Thyroid gland (tissue), 4 donors: ENCODE measurements around the gene HS3ST3A1. TPM values are rescaled to one million over a fixed set of nuclear protein-coding genes. Genes with fewer than 3 reads are reported as not detected.
"Not testable (repeated sequence)": the region's sequence is repeated elsewhere in the genome, so short reads cannot be mapped to it uniquely, and the experiment has no call there.

ENCODE experiments used
- DNase-seq, 2 donors: peaks; one replicate each; pipeline ENCODE4 v3.0.0-alpha.2; 2019
- H3K27ac ChIP-seq, 3 donors: fragments of 200-600 bp; sonication (generic); 1 replicate in 2 of 3; 2 replicates in 1 of 3; pipeline ENCODE4 v1.5.1; 2016 to 2019; ENCODE audit warnings: mild to moderate bottlenecking in 1 of 3, moderate library complexity in 1 of 3
- H3K27me3 ChIP-seq: fragments of 200-600 bp; sonication (generic); one replicate; pipeline ENCODE4 v1.5.1; 2019
- H3K36me3 ChIP-seq, 2 donors: fragments of 200-600 bp; sonication (generic); one replicate each; pipeline ENCODE4 v1.5.1; 2016 to 2019
- H3K4me1 ChIP-seq, 2 donors: fragments of 200-600 bp; sonication (generic); one replicate each; pipeline ENCODE4 v1.5.1; 2017 to 2019
- H3K4me3 ChIP-seq, 3 donors: fragments of 200-600 bp; sonication (generic); replicated peaks in 1 of 3; 1 replicate in 2 of 3; 2 replicates in 1 of 3; pipeline ENCODE4 v1.5.1; 2016; ENCODE audit warnings: mild to moderate bottlenecking in 1 of 3
- H3K9me3 ChIP-seq: fragments of 200-600 bp; sonication (generic); one replicate; pipeline ENCODE4 v1.5.1; 2017
- POLR2A ChIP-seq, 2 donors: fragments of 450-650 bp; IDR thresholded peaks; one replicate each; pipeline ENCODE4 v1.6.1; 2017; ENCODE audit warnings: antibody characterized with exemption in 2 of 2, mild to moderate bottlenecking in 2 of 2, moderate library complexity in 1 of 2
- WGBS, 2 donors: methylation state at CpG; one replicate each; pipeline ENCODE4 v1.1.5; 2017; 5-methylcytosine and 5-hydroxymethylcytosine counted together
- intact Hi-C: fragments of 100-400 bp; cut with DNase I; formaldehyde crosslinking; loops from one replicate; pipeline ENCODE4 v1.15.1; 2023
- total RNA-seq, 4 donors: library from RNA; depleted of rRNA; stranded (reverse); fragments of >200 nt; gene quantifications; one replicate each; pipeline ENCODE4 v1.2.3, GENCODE V29; 2016
- TF ChIP-seq, protein P1 (sequence below), 6 experiments: fragments of 200-600 bp in 3 of 6; fragments of 450-650 bp in 3 of 6; sonication (generic) in 3 of 6; IDR thresholded peaks; one replicate each; pipeline ENCODE4 v1.5.1; 2016 to 2019; ENCODE audit warnings: antibody characterized with exemption in 6 of 6, mild to moderate bottlenecking in 2 of 6, inconsistent platforms in 1 of 6, moderate library complexity in 1 of 6

The HS3ST3A1 gene
- total RNA-seq, 4 donors from 2014 or later: 0.98 to 2.1 (median 1.8) TPM

DNA sequence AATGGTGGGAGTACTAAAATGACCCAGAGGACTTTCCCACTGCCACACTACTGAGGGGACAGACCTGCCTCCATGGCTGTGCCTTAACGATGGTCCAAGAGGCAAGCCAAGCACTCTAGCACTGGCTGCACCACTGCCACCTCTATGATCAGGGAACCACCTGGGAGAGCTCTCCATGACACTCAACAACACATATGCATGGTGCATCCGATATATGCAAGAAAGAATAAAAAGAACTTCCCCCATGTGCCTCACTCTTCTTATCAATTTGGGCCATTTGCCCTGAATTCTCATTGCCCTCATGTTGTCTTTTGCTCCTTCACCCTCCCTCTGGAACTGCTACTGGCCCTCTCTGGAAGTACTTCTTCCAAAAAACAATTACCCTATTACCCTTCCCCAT is 99.5 kb downstream of the HS3ST3A1 start:
- WGBS, 2 donors: 93 to 95% methylated on average over 2 of the region's 2 CpGs
- TF ChIP-seq, protein P1, sequence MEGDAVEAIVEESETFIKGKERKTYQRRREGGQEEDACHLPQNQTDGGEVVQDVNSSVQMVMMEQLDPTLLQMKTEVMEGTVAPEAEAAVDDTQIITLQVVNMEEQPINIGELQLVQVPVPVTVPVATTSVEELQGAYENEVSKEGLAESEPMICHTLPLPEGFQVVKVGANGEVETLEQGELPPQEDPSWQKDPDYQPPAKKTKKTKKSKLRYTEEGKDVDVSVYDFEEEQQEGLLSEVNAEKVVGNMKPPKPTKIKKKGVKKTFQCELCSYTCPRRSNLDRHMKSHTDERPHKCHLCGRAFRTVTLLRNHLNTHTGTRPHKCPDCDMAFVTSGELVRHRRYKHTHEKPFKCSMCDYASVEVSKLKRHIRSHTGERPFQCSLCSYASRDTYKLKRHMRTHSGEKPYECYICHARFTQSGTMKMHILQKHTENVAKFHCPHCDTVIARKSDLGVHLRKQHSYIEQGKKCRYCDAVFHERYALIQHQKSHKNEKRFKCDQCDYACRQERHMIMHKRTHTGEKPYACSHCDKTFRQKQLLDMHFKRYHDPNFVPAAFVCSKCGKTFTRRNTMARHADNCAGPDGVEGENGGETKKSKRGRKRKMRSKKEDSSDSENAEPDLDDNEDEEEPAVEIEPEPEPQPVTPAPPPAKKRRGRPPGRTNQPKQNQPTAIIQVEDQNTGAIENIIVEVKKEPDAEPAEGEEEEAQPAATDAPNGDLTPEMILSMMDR (IDR thresholded peaks at IDR 0.05): no peak
- TF ChIP-seq POLR2A (IDR thresholded peaks at IDR 0.05): no peak
- Histone ChIP-seq H3K4me1 (no peaks in the 10 kb centered on the region), H3K4me3 (no peak overlapping the region), H3K36me3 (no peaks in the 10 kb centered on the region), H3K27ac (no peak overlapping the region), H3K27me3 (no peaks in the 10 kb centered on the region), H3K9me3 (no peaks in the 10 kb centered on the region)
- no peak for DNase-seq
- intact Hi-C loops: no loop called here

DNA sequence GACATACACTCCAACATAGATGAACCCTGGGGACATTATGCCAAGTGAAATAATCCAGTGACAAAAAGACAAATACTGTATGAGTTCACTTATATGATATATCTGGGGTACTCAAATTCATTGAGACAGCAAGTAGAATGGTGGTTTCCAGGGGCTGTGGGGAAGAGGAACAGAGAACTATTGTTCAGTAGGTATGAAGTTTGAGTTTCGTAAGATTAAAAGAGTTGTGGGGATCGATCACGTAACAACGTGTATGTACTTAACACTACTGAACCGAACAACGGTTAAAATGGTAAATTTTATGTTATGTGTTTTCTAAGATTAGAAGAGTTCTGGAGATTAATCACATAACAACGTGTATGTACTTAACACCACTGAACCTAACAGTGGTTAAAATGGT is 100.8 kb downstream of the HS3ST3A1 start:
- Histone ChIP-seq H3K36me3 (no peaks in the 10 kb centered on the region), H3K4me1 (no peaks in the 10 kb centered on the region), H3K9me3 (no peaks in the 10 kb centered on the region), H3K27me3 (no peaks in the 10 kb centered on the region), H3K27ac (no peak overlapping the region), H3K4me3 (no peak overlapping the region)
- TF ChIP-seq, protein P1 (IDR thresholded peaks at IDR 0.05): no peak
- no peak for TF ChIP-seq POLR2A (IDR thresholded peaks at IDR 0.05)
- 93 to 94% methylated on average over 7 of the region's 7 CpGs for WGBS, 2 donors
- DNase-seq: no peak
- intact Hi-C loops: no loop called here

DNA sequence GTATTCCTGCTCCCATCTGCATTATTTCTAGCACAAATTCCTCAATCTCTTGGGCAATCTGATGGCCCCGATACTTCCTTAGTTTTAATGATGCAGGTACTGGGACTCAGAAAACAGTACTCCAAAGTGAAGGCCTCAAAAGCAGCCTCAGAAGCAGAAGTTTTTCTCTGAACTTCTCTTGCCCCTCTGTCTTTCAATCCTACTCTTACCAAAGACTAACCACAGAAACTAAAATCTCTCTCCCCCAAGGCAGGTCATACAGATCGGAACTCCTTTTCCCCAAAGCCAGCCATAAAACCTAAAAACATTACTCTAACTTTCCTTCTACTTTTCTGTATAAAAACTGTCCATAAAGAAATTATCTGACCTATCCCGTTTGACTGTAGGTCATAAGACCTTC is 103.5 kb downstream of the HS3ST3A1 start:
- no peaks in the 10 kb centered on the region for H3K4me1 ChIP-seq
- H3K4me3 ChIP-seq: no peak overlapping the region
- no peaks in the 10 kb centered on the region for H3K27me3 ChIP-seq
- no peak overlapping the region for H3K27ac ChIP-seq
- H3K36me3 ChIP-seq: no peaks in the 10 kb centered on the region
- intact Hi-C loops: no loop called here
- 48 to 66% methylated on average over 3 of the region's 3 CpGs for WGBS, 2 donors
- no peak for DNase-seq
- no peaks in the 10 kb centered on the region for H3K9me3 ChIP-seq
- TF ChIP-seq, protein P1 (IDR thresholded peaks at IDR 0.05): no peak
- no peak for TF ChIP-seq POLR2A (IDR thresholded peaks at IDR 0.05)

DNA sequence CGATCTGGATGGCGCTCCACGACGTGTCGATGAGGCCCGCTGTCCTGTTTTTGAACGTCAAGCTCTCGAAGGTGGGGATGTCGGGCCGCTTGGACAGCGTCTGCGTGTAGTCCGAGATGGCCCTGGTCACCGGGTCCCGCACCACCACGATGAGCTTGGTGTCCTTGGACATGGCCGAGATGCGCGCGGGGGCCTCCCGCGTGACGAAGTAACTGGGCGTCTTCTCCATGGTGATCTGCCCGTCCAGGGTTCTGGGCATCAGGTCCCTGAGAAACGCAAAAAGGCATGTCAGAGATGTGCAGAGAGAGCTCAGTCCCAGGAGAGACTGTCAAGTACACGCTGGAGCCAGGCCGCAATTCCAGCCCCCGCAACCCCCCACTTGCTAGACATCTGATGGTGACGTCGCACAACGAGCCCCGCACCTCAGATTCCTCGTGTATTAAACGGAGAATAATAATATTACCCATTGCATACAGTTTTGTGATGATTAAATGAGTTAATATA is 105.1 kb downstream of the HS3ST3A1 start:
- H3K9me3 ChIP-seq, DNase-seq, H3K36me3 ChIP-seq, intact Hi-C loops, H3K4me3 ChIP-seq, H3K27me3 ChIP-seq, H3K4me1 ChIP-seq, H3K27ac ChIP-seq: not testable (repeated sequence)
- WGBS, 2 donors: 96 to 97% methylated on average over 18 to 21 of the region's 35 CpGs

DNA sequence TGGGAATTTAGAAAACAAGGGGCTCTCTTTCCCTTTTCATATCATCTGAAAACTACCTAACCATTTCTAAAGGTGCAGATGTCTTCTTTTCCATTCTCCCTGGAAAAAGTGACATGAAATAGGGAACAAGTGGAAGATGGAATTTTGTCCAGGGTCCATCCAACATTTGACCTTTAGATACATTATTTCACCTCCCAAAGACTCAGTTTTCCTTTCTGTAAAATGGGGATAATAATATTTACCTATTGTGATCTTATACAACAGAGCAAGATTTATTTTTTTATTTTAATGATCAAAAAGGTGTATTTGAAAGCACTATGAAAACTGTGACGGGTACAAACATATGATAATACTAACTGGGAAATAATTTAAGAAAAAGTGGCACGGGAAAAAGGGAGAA is 106.3 kb downstream of the HS3ST3A1 start:
- TF ChIP-seq POLR2A (IDR thresholded peaks at IDR 0.05): no peak
- TF ChIP-seq, protein P1 (IDR thresholded peaks at IDR 0.05): no peak

DNA sequence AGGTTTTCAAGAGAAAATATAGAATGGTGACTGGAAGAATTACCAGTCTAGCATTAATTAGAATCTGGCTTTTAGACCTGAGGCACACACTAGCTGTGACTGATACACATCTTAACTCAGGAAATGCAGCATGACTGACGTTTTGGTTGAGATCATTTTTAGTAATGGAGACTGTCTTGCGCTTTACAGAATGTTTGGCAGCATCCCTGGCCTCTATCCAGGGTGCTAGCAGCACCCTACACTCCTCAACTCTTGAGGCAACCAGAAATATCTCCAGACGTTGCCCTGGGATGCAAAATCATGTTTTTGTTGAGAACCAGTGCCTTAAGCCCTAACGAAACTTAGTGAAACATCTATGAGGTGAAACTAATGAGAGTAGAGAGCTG is 109.0 kb downstream of the HS3ST3A1 start:
- H3K36me3 ChIP-seq: no peaks in the 10 kb centered on the region
- intact Hi-C loops: no loop called here
- no peaks in the 10 kb centered on the region for H3K9me3 ChIP-seq
- H3K27ac ChIP-seq: no peak overlapping the region
- no peaks in the 10 kb centered on the region for H3K4me1 ChIP-seq
- H3K27me3 ChIP-seq: no peaks in the 10 kb centered on the region
- WGBS, 2 donors: 77 to 78% methylated on average over 4 of the region's 4 CpGs
- DNase-seq: no peak
- TF ChIP-seq, protein P1 (IDR thresholded peaks at IDR 0.05): no peak
- no peak for TF ChIP-seq POLR2A (IDR thresholded peaks at IDR 0.05)
- no peak overlapping the region for H3K4me3 ChIP-seq

More for the DNA sequence above, 106.3 kb downstream of the HS3ST3A1 start:
- Histone ChIP-seq H3K4me1 (no peaks in the 10 kb centered on the region), H3K9me3 (no peaks in the 10 kb centered on the region), H3K36me3 (no peaks in the 10 kb centered on the region), H3K4me3 (no peak overlapping the region), H3K27me3 (no peaks in the 10 kb centered on the region), H3K27ac (no peak overlapping the region)
- intact Hi-C loops: no loop called here
- no peak for DNase-seq
- WGBS, 2 donors: 95 to 98% methylated on average over 2 of the region's 2 CpGs
